ENCODE measurements around the gene ABCC4.

DNA sequence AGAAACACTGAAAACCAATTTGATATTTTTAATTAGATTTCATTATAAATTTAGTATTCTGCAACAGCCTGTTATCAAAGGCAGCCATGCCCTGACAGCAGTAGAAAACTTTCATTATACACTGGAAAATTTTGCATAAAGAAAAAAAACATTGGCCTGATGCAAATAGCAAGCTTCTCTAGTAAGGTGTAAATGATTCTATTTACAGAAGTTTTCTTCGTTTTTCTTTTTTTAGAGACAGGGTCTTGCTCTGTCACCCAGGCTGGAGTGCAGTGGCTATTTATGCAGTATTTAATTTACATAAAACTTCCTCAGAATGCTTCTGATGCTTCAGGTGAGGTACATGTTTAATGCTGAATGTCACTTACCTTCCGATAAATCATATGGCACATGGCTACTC, 67.0 kb downstream of the ABCC4 start:
- TF ChIP-seq, protein P1, sequence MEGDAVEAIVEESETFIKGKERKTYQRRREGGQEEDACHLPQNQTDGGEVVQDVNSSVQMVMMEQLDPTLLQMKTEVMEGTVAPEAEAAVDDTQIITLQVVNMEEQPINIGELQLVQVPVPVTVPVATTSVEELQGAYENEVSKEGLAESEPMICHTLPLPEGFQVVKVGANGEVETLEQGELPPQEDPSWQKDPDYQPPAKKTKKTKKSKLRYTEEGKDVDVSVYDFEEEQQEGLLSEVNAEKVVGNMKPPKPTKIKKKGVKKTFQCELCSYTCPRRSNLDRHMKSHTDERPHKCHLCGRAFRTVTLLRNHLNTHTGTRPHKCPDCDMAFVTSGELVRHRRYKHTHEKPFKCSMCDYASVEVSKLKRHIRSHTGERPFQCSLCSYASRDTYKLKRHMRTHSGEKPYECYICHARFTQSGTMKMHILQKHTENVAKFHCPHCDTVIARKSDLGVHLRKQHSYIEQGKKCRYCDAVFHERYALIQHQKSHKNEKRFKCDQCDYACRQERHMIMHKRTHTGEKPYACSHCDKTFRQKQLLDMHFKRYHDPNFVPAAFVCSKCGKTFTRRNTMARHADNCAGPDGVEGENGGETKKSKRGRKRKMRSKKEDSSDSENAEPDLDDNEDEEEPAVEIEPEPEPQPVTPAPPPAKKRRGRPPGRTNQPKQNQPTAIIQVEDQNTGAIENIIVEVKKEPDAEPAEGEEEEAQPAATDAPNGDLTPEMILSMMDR (IDR thresholded peaks at IDR 0.05; ENCODE audit: poor library complexity), result no peak
- TF ChIP-seq EZH2 (IDR thresholded peaks at IDR 0.05; ENCODE audit: borderline replicate concordance), result no peak

Measured in hepatocyte (in vitro differentiated cells).